ENCODE results near the gene RTL3.
"Not testable (repeated sequence)": the region's sequence is repeated elsewhere in the genome, so short reads cannot be mapped to it uniquely, and the experiment has no call there.

- not testable (repeated sequence) for TF ChIP-seq CTCF (IDR thresholded peaks at IDR 0.05; ENCODE audit: low read depth, low read length); EZH2phosphoT487 (IDR thresholded peaks at IDR 0.05; ENCODE audit: low read depth)
Measured at GRCh38 chrX:78636096-78636495, 23.0 kb downstream of the RTL3 start.
